Panc1 (cell line): ENCODE results near the gene PPP1R12A. TPM values are rescaled to one million over a fixed set of nuclear protein-coding genes. Genes with fewer than 3 reads are reported as not detected.

Experiments used
- ATAC-seq: fragments of 200-7000 bp; cut with Tn5 transposase; 2 replicates; pipeline ENCODE4 v1.9.1; 2020; ENCODE audit warnings: mild to moderate bottlenecking, moderate library complexity
- BruUV-seq: library from RNA; stranded (reverse); fragments of 400-500 nt; replicated peaks from 2 replicates; lab custom pipeline; 2021; lab: Mats Ljungman, UMichigan
- CTCF ChIA-PET: fragments of 300-600 bp; sonication (Branson Sonifier 250); formaldehyde crosslinking; loops from one replicate; lab custom pipeline; 2022; ENCODE audit warnings: antibody characterized with exemption; lab: Charles Lee
- POLR2A ChIA-PET: fragments of 300-600 bp; sonication (Branson Sonifier 250); formaldehyde crosslinking; loops from one replicate; lab custom pipeline; 2022; ENCODE audit warnings: antibody characterized with exemption; lab: Charles Lee
- DNase-seq: peaks from one replicate; pipeline ENCODE4 v3.0.0-alpha.2; 2010; ENCODE audit warnings: low read depth, low spot score
- H3K27ac ChIP-seq: 2 replicates; pipeline ENCODE4 v1.5.1; 2011; ENCODE audit warnings: mild to moderate bottlenecking, low read length, inconsistent platforms
- H3K27me3 ChIP-seq: fragments of 200-500 bp; sonication (Bioruptor generic); 2 replicates; pipeline ENCODE4 v1.6.0; 2014; ENCODE audit warnings: low read length, inconsistent platforms; ENCODE audit not compliant: control insufficient read depth, insufficient read depth
- H3K36me3 ChIP-seq: fragments of 200-500 bp; sonication (Bioruptor generic); 2 replicates; pipeline ENCODE4 v1.5.1; 2014; ENCODE audit warnings: inconsistent platforms, mild to moderate bottlenecking, low read length, moderate library complexity; ENCODE audit not compliant: control insufficient read depth, insufficient read depth
- H3K4me1 ChIP-seq: 2 replicates; pipeline ENCODE4 v1.5.1; 2011; ENCODE audit warnings: inconsistent platforms, mild to moderate bottlenecking, low read length, moderate library complexity; ENCODE audit not compliant: control insufficient read depth, insufficient read depth
- H3K4me3 ChIP-seq, 2 experiments: 2 replicates each; pipeline ENCODE4 v1.5.1; 2011 to 2012; ENCODE audit warnings: low read depth in 2 of 2, low read length in 2 of 2, mild to moderate bottlenecking in 2 of 2, inconsistent platforms in 1 of 2, moderate library complexity in 1 of 2
- H3K9me3 ChIP-seq: fragments of 200-500 bp; sonication (Bioruptor generic); 2 replicates; pipeline ENCODE4 v1.5.1; 2014; ENCODE audit warnings: low read depth, mild to moderate bottlenecking, inconsistent platforms, low read length, moderate library complexity; ENCODE audit not compliant: control insufficient read depth, insufficient read depth
- CTCF ChIP-seq: fragments of 450-650 bp; IDR thresholded peaks from 2 replicates; pipeline ENCODE4 v1.5.1; 2017; ENCODE audit warnings: mild to moderate bottlenecking
- POLR2AphosphoS5 ChIP-seq: IDR thresholded peaks from 2 replicates; pipeline ENCODE4 v1.6.1; 2012; ENCODE audit warnings: mild to moderate bottlenecking, low read depth, low read length, moderate library complexity
- REST ChIP-seq, 2 experiments: IDR thresholded peaks; 2 replicates each; pipeline ENCODE4 v1.6.1; 2011 to 2012; ENCODE audit warnings: low read depth in 2 of 2, control low read depth in 1 of 2, low read length in 1 of 2, mild to moderate bottlenecking in 1 of 2, moderate library complexity in 1 of 2; ENCODE audit not compliant: insufficient read depth in 1 of 2
- SIN3A ChIP-seq: IDR thresholded peaks from 2 replicates; pipeline ENCODE4 v1.6.1; 2012; ENCODE audit warnings: low read depth, mild to moderate bottlenecking, low read length, moderate library complexity, borderline replicate concordance; ENCODE audit not compliant: insufficient read depth
- TCF7L2 ChIP-seq: IDR thresholded peaks from 2 replicates; pipeline ENCODE4 v1.6.1; 2011; ENCODE audit warnings: mild to moderate bottlenecking, low read depth, low read length, inconsistent platforms
- in situ Hi-C: cut with HindIII; loops from 2 replicates; pipeline ENCODE4 v1.10.0; 2016; ENCODE audit warnings: low sequenced_read_pairs, low pct_unique_long_range_greater_than_20kb
- intact Hi-C: fragments of 100-400 bp; cut with micrococcal nuclease; formaldehyde crosslinking; loops from one replicate; pipeline ENCODE4 v1.10.0; 2022; ENCODE audit not compliant: unreplicated experiment
- total RNA-seq: library from RNA; stranded (reverse); gene quantifications from one replicate; pipeline ENCODE4 v1.2.1, GENCODE V29; 2021; ENCODE audit not compliant: unreplicated experiment

PPP1R12A gene
- total RNA-seq, 1 experiment from 2014 or later, result 61.6 TPM

- BruUV-seq, result no TSS peak
- DNase-seq, result no peak
- Histone ChIP-seq H3K9me3 (no peaks in the 10 kb centered on the region), H3K27ac (no peak overlapping the region), H3K4me3 (no peak overlapping the region), H3K36me3 (no peaks in the 10 kb centered on the region), H3K4me1 (no peaks in the 10 kb centered on the region), H3K27me3 (no peaks in the 10 kb centered on the region)
- CTCF ChIA-PET, result no interaction called here
- POLR2A ChIA-PET, result no interaction called here
- no peak for ATAC-seq
- in situ Hi-C loops, result no loop called here
- TF ChIP-seq TCF7L2 (no peak), SIN3A (no peak), CTCF (no peak), POLR2AphosphoS5 (no peak)
- intact Hi-C loops, result no loop called here
Measured at GRCh38 chr12:79956896-79957295, 22.0 kb upstream of the PPP1R12A start.

GRCh38 chr12:79955561-79955960, 20.7 kb upstream of the PPP1R12A start:
- intact Hi-C loops (no loop called here), in situ Hi-C loops (no loop called here)
- BruUV-seq, result no TSS peak
- no peaks in the 10 kb centered on the region for H3K27me3 ChIP-seq
- CTCF ChIA-PET, result no interaction called here
- ATAC-seq, result no peak
- H3K4me1 ChIP-seq, result no peaks in the 10 kb centered on the region
- no peak overlapping the region for H3K4me3 ChIP-seq
- H3K27ac ChIP-seq, result no peak overlapping the region
- DNase-seq, result no peak
- no peak for TF ChIP-seq SIN3A
- no peak for TF ChIP-seq TCF7L2
- TF ChIP-seq CTCF, result no peak
- no peak for TF ChIP-seq REST (IDR thresholded peaks at IDR 0.05; ENCODE audit: insufficient read depth in 1 of 2, low read depth in 2 of 2, low read length in 1 of 2)
- no peak for TF ChIP-seq POLR2AphosphoS5
- POLR2A ChIA-PET, result interaction anchor here (0.6 kb wide), 1 partner anchor 576 kb away, joined by 3 read pairs; no protein-coding TSS in a partner anchor
- H3K36me3 ChIP-seq, result no peaks in the 10 kb centered on the region
- no peaks in the 10 kb centered on the region for H3K9me3 ChIP-seq
